Upper lobe of left lung (tissue), 4 donors: ENCODE measurements around the gene ARID4A.

Source experiments
- EP300 ChIP-seq, 4 donors: sonication (generic); formaldehyde crosslinking; IDR thresholded peaks; one replicate each; pipeline ENCODE4 v1.5.1; 2017; ENCODE audit warnings: antibody characterized with exemption in 4 of 4, control low read depth in 2 of 4
- POLR2A ChIP-seq, 4 donors: fragments of 450-650 bp; IDR thresholded peaks; one replicate each; pipeline ENCODE4 v1.5.1; 2016 to 2017; ENCODE audit warnings: antibody characterized with exemption in 4 of 4, mild to moderate bottlenecking in 2 of 4
- POLR2AphosphoS5 ChIP-seq, 2 donors: sonication (generic); formaldehyde crosslinking; IDR thresholded peaks; one replicate each; pipeline ENCODE4 v1.5.1; 2017; ENCODE audit warnings: antibody characterized with exemption in 2 of 2

DNA sequence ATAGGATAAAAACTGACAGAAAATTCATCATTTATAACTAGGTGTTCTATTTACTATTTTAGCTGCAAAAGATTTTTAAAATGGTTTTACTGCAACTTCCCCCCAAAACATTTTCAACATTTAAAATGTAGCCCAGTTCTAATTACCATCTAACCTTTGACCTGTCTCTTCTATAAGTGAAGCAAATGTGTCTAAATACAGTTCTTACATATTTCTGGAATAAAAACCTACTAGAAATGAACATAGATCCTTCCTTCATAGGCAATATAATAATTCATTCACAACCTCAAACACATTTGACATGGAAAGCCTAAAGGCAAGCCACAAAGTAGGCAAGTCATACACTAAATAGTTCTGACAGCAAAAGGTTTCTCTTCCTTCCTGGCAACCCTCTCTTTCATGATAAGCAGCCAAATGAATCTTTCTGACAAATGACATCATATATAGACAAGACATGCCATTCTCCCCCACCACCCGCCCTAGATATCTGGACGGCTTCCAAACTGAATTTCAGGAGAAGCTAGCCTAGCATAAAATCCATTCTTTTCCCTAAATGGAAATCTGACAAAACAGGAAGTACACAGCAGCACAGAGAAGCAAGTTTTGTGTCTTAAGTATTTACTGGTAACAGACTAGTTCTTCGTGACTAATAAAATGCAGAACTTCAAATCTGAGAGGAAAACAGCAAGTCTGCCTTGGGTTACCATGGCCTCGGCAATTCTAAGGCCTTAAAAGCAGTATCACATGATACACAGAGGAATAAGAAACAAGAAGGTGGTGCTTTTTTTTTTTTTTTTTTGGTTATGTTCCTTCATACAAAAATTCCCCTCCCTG is 17.2 kb upstream of the ARID4A start:
- peak in 1 of 2 donors; percentile 16 for TF ChIP-seq POLR2AphosphoS5 (IDR thresholded peaks at IDR 0.05)
- no peak for TF ChIP-seq EP300 (IDR thresholded peaks at IDR 0.05)
- TF ChIP-seq POLR2A (IDR thresholded peaks at IDR 0.05) = no peak
